PC-9 (cell line): ENCODE results near the gene AGAP1. TPM values are rescaled to one million over a fixed set of nuclear protein-coding genes. Genes with fewer than 3 reads are reported as not detected.

Source experiments
- BruUV-seq: library from RNA; stranded (reverse); fragments of 400-500 nt; replicated peaks from 2 replicates; lab custom pipeline; 2021; lab: Mats Ljungman, UMichigan
- CTCF ChIA-PET: fragments of 300-600 bp; sonication (Branson Sonifier 250); formaldehyde crosslinking; loops from one replicate; lab custom pipeline; 2022; ENCODE audit warnings: antibody characterized with exemption; lab: Charles Lee
- POLR2A ChIA-PET: fragments of 300-600 bp; sonication (Branson Sonifier 250); formaldehyde crosslinking; loops from one replicate; lab custom pipeline; 2022; ENCODE audit warnings: antibody characterized with exemption; ENCODE audit not compliant: unreplicated experiment; lab: Charles Lee
- DNase-seq, 2 experiments: peaks; one replicate each; pipeline versions ENCODE4 v3.0.0 to v3.0.0-alpha.2; 2015 to 2022; ENCODE audit warnings: mixed read lengths in 1 of 2
- H2AFZ ChIP-seq: fragments of 200-600 bp; sonication (generic); 2 replicates; pipeline ENCODE4 v1.8.1; 2017; ENCODE audit warnings: antibody characterized with exemption
- H3F3A ChIP-seq: fragments of 200-600 bp; sonication (generic); 2 replicates; pipeline ENCODE4 v1.8.1; 2017; ENCODE audit warnings: antibody characterized with exemption, mild to moderate bottlenecking, low read depth; ENCODE audit not compliant: insufficient read depth
- H3K27ac ChIP-seq: fragments of 200-600 bp; sonication (generic); 2 replicates; pipeline ENCODE4 v1.6.1; 2016; ENCODE audit warnings: mixed run types
- H3K27me3 ChIP-seq: fragments of 200-600 bp; sonication (generic); 2 replicates; pipeline ENCODE4 v1.6.1; 2016; ENCODE audit warnings: low read depth, mixed run types; ENCODE audit not compliant: insufficient read depth
- H3K36me3 ChIP-seq: fragments of 200-600 bp; sonication (generic); 2 replicates; pipeline ENCODE4 v1.6.1; 2016; ENCODE audit warnings: low read depth, mixed run types
- H3K4me1 ChIP-seq: fragments of 200-600 bp; sonication (generic); replicated peaks from 2 replicates; pipeline ENCODE4 v1.6.1; 2016; ENCODE audit warnings: mixed run types; ENCODE audit not compliant: insufficient read depth
- H3K4me2 ChIP-seq: fragments of 200-600 bp; sonication (generic); 2 replicates; pipeline ENCODE4 v1.6.1; 2017; ENCODE audit warnings: mixed run types
- H3K4me3 ChIP-seq: fragments of 200-600 bp; sonication (generic); 2 replicates; pipeline ENCODE4 v1.6.1; 2016; ENCODE audit warnings: mixed run types
- H3K79me2 ChIP-seq: fragments of 200-600 bp; sonication (generic); 2 replicates; pipeline ENCODE4 v1.6.1; 2017; ENCODE audit warnings: low read depth, mixed run types
- H3K9me2 ChIP-seq: fragments of 200-600 bp; sonication (generic); 2 replicates; pipeline ENCODE4 v1.8.1; 2017; ENCODE audit warnings: mild to moderate bottlenecking; ENCODE audit not compliant: insufficient read depth
- H3K9me3 ChIP-seq: fragments of 200-600 bp; sonication (generic); 2 replicates; pipeline ENCODE4 v1.8.1; 2016; ENCODE audit warnings: low read depth; ENCODE audit not compliant: insufficient read depth
- H4K20me1 ChIP-seq: fragments of 200-600 bp; sonication (generic); 2 replicates; pipeline ENCODE4 v1.8.1; 2017; ENCODE audit not compliant: insufficient read depth
- CTCF ChIP-seq: fragments of 200-600 bp; sonication (generic); conservative IDR thresholded peaks from 2 replicates; pipeline ENCODE4 v1.6.1; 2017; ENCODE audit warnings: mixed run types, antibody characterized with exemption, mild to moderate bottlenecking, moderate library complexity
- EZH2 ChIP-seq: fragments of 200-600 bp; sonication (generic); IDR thresholded peaks from 2 replicates; pipeline ENCODE4 v1.8.0; 2017; ENCODE audit warnings: antibody characterized with exemption, low read depth
- intact Hi-C: fragments of 100-400 bp; cut with micrococcal nuclease; formaldehyde crosslinking; loops from one replicate; pipeline ENCODE4 v1.10.0; 2022; ENCODE audit not compliant: unreplicated experiment
- total RNA-seq: library from RNA; stranded (reverse); gene quantifications from 2 replicates; pipeline ENCODE4 v1.2.3, GENCODE V29; 2021

AGAP1 gene
- total RNA-seq, 1 experiment from 2014 or later = 91.4 TPM

GRCh38 chr2:235934059-235934773 is 440.4 kb downstream of the AGAP1 start:
- no peaks in the 10 kb centered on the region for H3K9me2 ChIP-seq
- CTCF ChIA-PET = no interaction called here
- peaks cover 21% of the 10 kb centered on the region for H3K36me3 ChIP-seq
- no peak overlapping the region for H3K27ac ChIP-seq
- H4K20me1 ChIP-seq = no peaks in the 10 kb centered on the region
- TF ChIP-seq CTCF (no peak), EZH2 (no peak)
- H3K4me2 ChIP-seq = no peak overlapping the region
- no peak overlapping the region for H3K4me3 ChIP-seq
- H3K4me1 ChIP-seq = no peaks in the 10 kb centered on the region
- DNase-seq = peak in 1 of 2 experiments; percentile 24
- POLR2A ChIA-PET = interaction anchor here (0.7 kb wide), 1 partner anchor 369 kb away, joined by 3 read pairs; no protein-coding TSS in a partner anchor
- intact Hi-C loops = no loop called here
- H3K9me3 ChIP-seq = no peaks in the 10 kb centered on the region; the same call in 1 of the 2 replicates
- H3K79me2 ChIP-seq = no peaks in the 10 kb centered on the region
- H3K27me3 ChIP-seq = no peaks in the 10 kb centered on the region
- no peaks in the 10 kb centered on the region for H3F3A ChIP-seq
- H2AFZ ChIP-seq = no peak overlapping the region
- BruUV-seq = no TSS peak

- no peak overlapping the region for H3K4me2 ChIP-seq
- intact Hi-C loops = no loop called here
- no peak overlapping the region for H3K4me3 ChIP-seq
- no peaks in the 10 kb centered on the region for H4K20me1 ChIP-seq
- peak in 1 of 2 experiments; percentile 30 for DNase-seq
- no TSS peak for BruUV-seq
- H3F3A ChIP-seq = no peaks in the 10 kb centered on the region
- peaks cover 21% of the 10 kb centered on the region for H3K36me3 ChIP-seq
- H2AFZ ChIP-seq = no peak overlapping the region
- no peak for TF ChIP-seq CTCF
- no peak for TF ChIP-seq EZH2
- H3K79me2 ChIP-seq = no peaks in the 10 kb centered on the region
- no peaks in the 10 kb centered on the region for H3K4me1 ChIP-seq
- H3K27ac ChIP-seq = no peak overlapping the region
- CTCF ChIA-PET = interaction anchor here (0.7 kb wide), 1 partner anchor 17 kb away, joined by 4 read pairs; no protein-coding TSS in a partner anchor
- H3K27me3 ChIP-seq = no peaks in the 10 kb centered on the region
- no peaks in the 10 kb centered on the region; the same call in 1 of the 2 replicates for H3K9me3 ChIP-seq
- no peaks in the 10 kb centered on the region for H3K9me2 ChIP-seq
- POLR2A ChIA-PET = interaction anchor here (0.7 kb wide), 1 partner anchor 369 kb away, joined by 3 read pairs; no protein-coding TSS in a partner anchor
Observed at GRCh38 chr2:235934774-235935484, 441.1 kb downstream of the AGAP1 start.

GRCh38 chr2:235935773-235936172 is 441.9 kb downstream of the AGAP1 start:
- ChIA-PET POLR2A (no interaction called here), CTCF (interaction anchor here (0.7 kb wide), 1 partner anchor 16 kb away, joined by 4 read pairs; no protein-coding TSS in a partner anchor)
- intact Hi-C loops = no loop called here
- no peaks in the 10 kb centered on the region for H3K79me2 ChIP-seq
- H3K4me1 ChIP-seq = no peaks in the 10 kb centered on the region
- DNase-seq = peak in 1 of 2 experiments; percentile 26
- H3K27me3 ChIP-seq = no peaks in the 10 kb centered on the region
- no peaks in the 10 kb centered on the region for H3K9me2 ChIP-seq
- H3K36me3 ChIP-seq = peaks cover 21% of the 10 kb centered on the region
- H2AFZ ChIP-seq = no peak overlapping the region
- H3K4me3 ChIP-seq = no peak overlapping the region
- no peaks in the 10 kb centered on the region; the same call in 1 of the 2 replicates for H3K9me3 ChIP-seq
- BruUV-seq = no TSS peak
- H4K20me1 ChIP-seq = no peaks in the 10 kb centered on the region
- H3K27ac ChIP-seq = no peak overlapping the region
- no peak overlapping the region for H3K4me2 ChIP-seq
- H3F3A ChIP-seq = no peaks in the 10 kb centered on the region
- TF ChIP-seq CTCF (no peak), EZH2 (no peak)
